NCI-H146 treated with DMSO at 0.1 percent for 48 hours (cell line): Measurements from ENCODE around the gene SCT.

Experiments
- DNase-seq: peaks from one replicate; lab custom pipeline; 2025; ENCODE audit not compliant: unreplicated experiment; lab: John Stamatoyannopoulos, UW

Gene SCT

GRCh38 chr11:587978-588380, 39.0 kb downstream of the SCT start:
- no peak for DNase-seq

GRCh38 chr11:587546-587945, 39.4 kb downstream of the SCT start:
- no peak for DNase-seq

GRCh38 chr11:586376-587316, 40.3 kb downstream of the SCT start:
- DNase-seq, result no peak

GRCh38 chr11:584287-584686, 42.7 kb downstream of the SCT start:
- no peak for DNase-seq

- DNase-seq, result no peak
These were observed 45.2 kb downstream of the SCT start for GRCh38 chr11:581752-582151.

- DNase-seq, result no peak
These were observed 45.6 kb downstream of the SCT start for GRCh38 chr11:581342-581741.

GRCh38 chr11:579830-580601, 47.0 kb downstream of the SCT start:
- DNase-seq, result no peak

GRCh38 chr11:578276-579035, 48.5 kb downstream of the SCT start:
- DNase-seq, result no peak

- DNase-seq, result no peak
These were observed 49.4 kb downstream of the SCT start for GRCh38 chr11:577611-577894.

GRCh38 chr11:576811-577610, 50.0 kb downstream of the SCT start:
- DNase-seq, result no peak
